Measurements from ENCODE around the gene MAP3K13.

MAP3K13 gene

GRCh38 chr3:185361920-185362319 is 1.0 kb upstream of the MAP3K13 start:
- TF ChIP-seq GATA3 (IDR thresholded peaks at IDR 0.05; ENCODE audit: low read depth, low read length) (no peak), GATA2 (IDR thresholded peaks at IDR 0.05; ENCODE audit: low read depth, low read length) (no peak)

GRCh38 chr3:185363662-185364203 is 797 bp downstream of the MAP3K13 start:
- TF ChIP-seq GATA2 (IDR thresholded peaks at IDR 0.05; ENCODE audit: low read depth, low read length) (no peak), GATA3 (IDR thresholded peaks at IDR 0.05; ENCODE audit: low read depth, low read length) (no peak)

- no peak for TF ChIP-seq GATA3 (IDR thresholded peaks at IDR 0.05; ENCODE audit: low read depth, low read length)
- no peak for TF ChIP-seq GATA2 (IDR thresholded peaks at IDR 0.05; ENCODE audit: low read depth, low read length)
Observed at GRCh38 chr3:185365291-185366073, 2.5 kb downstream of the MAP3K13 start.

GRCh38 chr3:185366074-185366335 is 3.1 kb downstream of the MAP3K13 start:
- TF ChIP-seq GATA2 (IDR thresholded peaks at IDR 0.05; ENCODE audit: low read depth, low read length) (no peak), GATA3 (IDR thresholded peaks at IDR 0.05; ENCODE audit: low read depth, low read length) (no peak)

GRCh38 chr3:185366913-185367312 is 4.0 kb downstream of the MAP3K13 start:
- TF ChIP-seq GATA3 (IDR thresholded peaks at IDR 0.05; ENCODE audit: low read depth, low read length): no peak
- no peak for TF ChIP-seq GATA2 (IDR thresholded peaks at IDR 0.05; ENCODE audit: low read depth, low read length)

- TF ChIP-seq GATA2 (IDR thresholded peaks at IDR 0.05; ENCODE audit: low read depth, low read length): peak; percentile 73
- no peak for TF ChIP-seq GATA3 (IDR thresholded peaks at IDR 0.05; ENCODE audit: low read depth, low read length)
Observed at GRCh38 chr3:185371306-185372074, 8.6 kb downstream of the MAP3K13 start.

GRCh38 chr3:185381320-185382058 is 18.6 kb downstream of the MAP3K13 start:
- no peak for TF ChIP-seq GATA2 (IDR thresholded peaks at IDR 0.05; ENCODE audit: low read depth, low read length)
- no peak for TF ChIP-seq GATA3 (IDR thresholded peaks at IDR 0.05; ENCODE audit: low read depth, low read length)

GRCh38 chr3:185382154-185382553 is 19.2 kb downstream of the MAP3K13 start:
- TF ChIP-seq GATA3 (IDR thresholded peaks at IDR 0.05; ENCODE audit: low read depth, low read length): no peak
- TF ChIP-seq GATA2 (IDR thresholded peaks at IDR 0.05; ENCODE audit: low read depth, low read length): no peak

GRCh38 chr3:185387646-185388045 is 24.7 kb downstream of the MAP3K13 start:
- TF ChIP-seq GATA3 (IDR thresholded peaks at IDR 0.05; ENCODE audit: low read depth, low read length) (no peak), GATA2 (IDR thresholded peaks at IDR 0.05; ENCODE audit: low read depth, low read length) (no peak)

GRCh38 chr3:185393055-185393454 is 30.1 kb downstream of the MAP3K13 start:
- TF ChIP-seq GATA2 (IDR thresholded peaks at IDR 0.05; ENCODE audit: low read depth, low read length) (no peak), GATA3 (IDR thresholded peaks at IDR 0.05; ENCODE audit: low read depth, low read length) (no peak)

- TF ChIP-seq GATA2 (IDR thresholded peaks at IDR 0.05; ENCODE audit: low read depth, low read length) (no peak), GATA3 (IDR thresholded peaks at IDR 0.05; ENCODE audit: low read depth, low read length) (no peak)
Observed at GRCh38 chr3:185397676-185398075, 34.7 kb downstream of the MAP3K13 start.

GRCh38 chr3:185399737-185400667 is 37.1 kb downstream of the MAP3K13 start:
- TF ChIP-seq GATA2 (IDR thresholded peaks at IDR 0.05; ENCODE audit: low read depth, low read length) (no peak), GATA3 (IDR thresholded peaks at IDR 0.05; ENCODE audit: low read depth, low read length) (no peak)

GRCh38 chr3:185400866-185401265 is 37.9 kb downstream of the MAP3K13 start:
- no peak for TF ChIP-seq GATA2 (IDR thresholded peaks at IDR 0.05; ENCODE audit: low read depth, low read length)
- no peak for TF ChIP-seq GATA3 (IDR thresholded peaks at IDR 0.05; ENCODE audit: low read depth, low read length)
